Sigmoid colon (tissue), 7 donors: Measurements from ENCODE around the gene FER1L5. TPM values are rescaled to one million over a fixed set of nuclear protein-coding genes. Genes with fewer than 3 reads are reported as not detected.

Experiments
- DNase-seq: peaks from one replicate; pipeline ENCODE4 v3.0.0-alpha.2; 2019
- H3K27ac ChIP-seq, 4 donors: fragments of 200-600 bp; sonication (generic); one replicate each; pipeline ENCODE4 v1.5.1; 2016 to 2019; ENCODE audit warnings: mild to moderate bottlenecking in 1 of 4
- H3K27me3 ChIP-seq, 3 donors: fragments of 200-600 bp; sonication (generic); one replicate each; pipeline ENCODE4 v1.5.1; 2019; ENCODE audit warnings: mild to moderate bottlenecking in 1 of 3
- H3K36me3 ChIP-seq, 4 donors: fragments of 200-600 bp; sonication (generic); one replicate each; pipeline ENCODE4 v1.5.1; 2016 to 2019
- H3K4me1 ChIP-seq, 4 donors: fragments of 200-600 bp; sonication (generic); one replicate each; pipeline ENCODE4 v1.5.1; 2017 to 2019
- H3K4me3 ChIP-seq, 4 donors: fragments of 200-600 bp; sonication (generic); one replicate each; pipeline ENCODE4 v1.5.1; 2017 to 2019; ENCODE audit warnings: mild to moderate bottlenecking in 2 of 4, moderate library complexity in 1 of 4
- H3K9me3 ChIP-seq, 4 donors: fragments of 200-600 bp in 3 of 4; sonication (generic) in 3 of 4; one replicate each; pipeline versions ENCODE4 v1.5.1 to v1.6.1; 2013 to 2019
- CTCF ChIP-seq, 4 experiments: fragments of 450-650 bp in 3 of 4; fragments of 200-600 bp in 1 of 4; IDR thresholded peaks; one replicate each; pipeline ENCODE4 v1.5.1; 2016 to 2019; ENCODE audit warnings: antibody characterized with exemption in 4 of 4, mild to moderate bottlenecking in 3 of 4, moderate library complexity in 2 of 4
- EP300 ChIP-seq, 4 donors: sonication (generic); formaldehyde crosslinking; IDR thresholded peaks; one replicate each; pipeline ENCODE4 v1.6.1; 2017; ENCODE audit warnings: antibody characterized with exemption in 4 of 4
- POLR2A ChIP-seq, 2 donors: fragments of 450-650 bp; IDR thresholded peaks; one replicate each; pipeline ENCODE4 v1.6.1; 2016; ENCODE audit warnings: antibody characterized with exemption in 2 of 2, mild to moderate bottlenecking in 2 of 2, moderate library complexity in 2 of 2
- POLR2AphosphoS5 ChIP-seq, 4 donors: sonication (generic); formaldehyde crosslinking; IDR thresholded peaks; one replicate each; pipeline ENCODE4 v1.6.1; 2017; ENCODE audit warnings: antibody characterized with exemption in 4 of 4
- intact Hi-C: fragments of 100-400 bp; cut with DNase I; formaldehyde crosslinking; loops from one replicate; pipeline ENCODE4 v1.15.1; 2023
- polyA plus RNA-seq, 3 donors: library from polyadenylated mRNA; stranded (reverse); fragments of 200-250 nt; gene quantifications; one replicate each; pipeline ENCODE4 v1.2.3, GENCODE V29; 2013
- total RNA-seq, 4 donors: library from RNA; depleted of rRNA; stranded (reverse); fragments of >200 nt; gene quantifications; one replicate each; pipeline ENCODE4 v1.1.0, GENCODE V29; 2016
- donor health status: healthy with polysubstance abuse.
- donor health status: Bipolar disorder and iron deficiency.
- donor health status: healthy.

Gene FER1L5
- total and polyA plus RNA-seq, 7 donors: under 0.01 to 0.01 TPM; not detected in 5

DNA sequence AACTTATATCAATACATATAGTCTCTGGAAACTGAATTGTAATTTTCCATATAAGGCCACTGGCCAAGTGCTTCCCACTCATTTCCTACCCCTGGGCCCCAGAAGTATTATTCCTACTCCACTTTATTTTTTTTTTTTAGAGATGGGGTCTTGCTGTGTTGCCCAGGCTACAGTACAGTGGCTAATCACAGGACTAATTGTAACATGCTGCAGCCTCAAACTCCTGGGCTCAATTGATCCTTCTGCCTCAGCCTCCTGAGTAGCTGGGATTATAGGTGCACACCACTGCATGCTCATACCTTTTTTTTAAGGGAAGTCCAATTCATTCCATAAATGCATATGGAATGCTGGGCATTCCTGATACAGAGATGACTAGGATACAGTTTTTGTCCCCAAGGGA, 111.8 kb downstream of the FER1L5 start:
- intact Hi-C loops: no loop called here
- Histone ChIP-seq H3K4me1 (no peaks in the 10 kb centered on the region), H3K36me3 (no peaks in the 10 kb centered on the region), H3K9me3 (no peaks in the 10 kb centered on the region), H3K27ac (no peak overlapping the region), H3K4me3 (no peak overlapping the region), H3K27me3 (no peaks in the 10 kb centered on the region)
- TF ChIP-seq EP300 (IDR thresholded peaks at IDR 0.05): no peak
- no peak for TF ChIP-seq POLR2A (IDR thresholded peaks at IDR 0.05)
- no peak for TF ChIP-seq POLR2AphosphoS5 (IDR thresholded peaks at IDR 0.05)
- TF ChIP-seq CTCF (IDR thresholded peaks at IDR 0.05): no peak
- no peak for DNase-seq

Other genes with a start within 250 kb of the FER1L5 start
- under 1 TPM in 1 of 4 donors, not detected in 3; 0.36 TPM for gene NEURL3, start 137.4 kb upstream of the FER1L5 start, total RNA-seq
- 1 to 10 TPM; 3.5 to 6.4 (median 3.6) TPM for gene NEURL3, start 137.4 kb upstream of the FER1L5 start, polyA plus RNA-seq
- 100 to 1,000 TPM in 1 of 4 donors, 10 to 100 TPM in 3; 14.3 to 179 (median 30.4) TPM for gene ARID5A, start 106.0 kb upstream of the FER1L5 start, total RNA-seq
- gene ARID5A, start 106.0 kb upstream of the FER1L5 start, polyA plus RNA-seq: 10 to 100 TPM in 1 of 3 donors, 1 to 10 TPM in 2; 7.8 to 29.0 (median 9.5) TPM
- gene KANSL3, start 4.5 kb upstream of the FER1L5 start, total RNA-seq: 10 to 100 TPM; 35.4 to 55.0 (median 47.7) TPM
- 10 to 100 TPM; 12.0 to 24.2 (median 14.3) TPM for gene KANSL3, start 4.5 kb upstream of the FER1L5 start, polyA plus RNA-seq
- gene LMAN2L, start 97.3 kb downstream of the FER1L5 start, total RNA-seq: 10 to 100 TPM; 11.9 to 23.2 (median 17.2) TPM
- 10 to 100 TPM in 1 of 3 donors, 1 to 10 TPM in 2; 3.6 to 14.0 (median 5.1) TPM for gene LMAN2L, start 97.3 kb downstream of the FER1L5 start, polyA plus RNA-seq
- 1 to 10 TPM; 2.3 to 6.6 (median 3.4) TPM for gene CNNM4, start 118.1 kb downstream of the FER1L5 start, total RNA-seq
- 10 to 100 TPM in 1 of 3 donors, 1 to 10 TPM in 2; 9.0 to 36.7 (median 9.2) TPM for gene CNNM4, start 118.1 kb downstream of the FER1L5 start, polyA plus RNA-seq
- gene CNNM3, start 173.5 kb downstream of the FER1L5 start, total RNA-seq: 10 to 100 TPM in 3 of 4 donors, 1 to 10 TPM in 1; 8.9 to 16.6 (median 11.8) TPM
- gene CNNM3, start 173.5 kb downstream of the FER1L5 start, polyA plus RNA-seq: 10 to 100 TPM in 1 of 3 donors, 1 to 10 TPM in 2; 1.2 to 11.9 (median 1.2) TPM
- gene ANKRD23, start 201.3 kb downstream of the FER1L5 start, total RNA-seq: 1 to 10 TPM; 1.8 to 5.5 (median 4.2) TPM
- 1 to 10 TPM in 1 of 3 donors, under 1 TPM in 1, not detected in 1; 0.69 to 4.2 TPM for gene ANKRD23, start 201.3 kb downstream of the FER1L5 start, polyA plus RNA-seq
- gene ANKRD39, start 215.3 kb downstream of the FER1L5 start, total RNA-seq: 10 to 100 TPM; 11.4 to 34.1 (median 26.1) TPM
- gene ANKRD39, start 215.3 kb downstream of the FER1L5 start, polyA plus RNA-seq: 10 to 100 TPM; 12.5 to 14.8 (median 12.6) TPM
- gene SEMA4C, start 227.3 kb downstream of the FER1L5 start, total RNA-seq: 10 to 100 TPM; 57.1 to 90.1 (median 68.9) TPM
- gene SEMA4C, start 227.3 kb downstream of the FER1L5 start, polyA plus RNA-seq: 10 to 100 TPM in 1 of 3 donors, 1 to 10 TPM in 2; 3.6 to 21.3 (median 7.9) TPM